Activated CD8-positive, alpha-beta T cell treated with anti-CD3 and anti-CD28 coated beads, Interleukin-2, amount 10 ng/mL, durations not matched to agents 7 days and 5 days (primary cell): ENCODE measurements around the gene SPOCK2. TPM values are rescaled to one million over a fixed set of nuclear protein-coding genes. Genes with fewer than 3 reads are reported as not detected.
"Not testable (repeated sequence)": the region's sequence is repeated elsewhere in the genome, so short reads cannot be mapped to it uniquely, and the experiment has no call there.

ENCODE experiments used
- ATAC-seq: fragments of 150-1000 bp; cut with Tn5 transposase; one replicate; pipeline ENCODE4 v1.10.0; 2021; ENCODE audit warnings: moderate library complexity
- CTCF ChIA-PET: fragments of 350-600 bp; sonication (Branson Sonifier 250); formaldehyde crosslinking; loops from one replicate; lab custom pipeline; 2021; ENCODE audit warnings: antibody characterized with exemption; lab: Charles Lee
- POLR2A ChIA-PET: fragments of 350-600 bp; sonication (Branson Sonifier 250); formaldehyde crosslinking; loops from one replicate; lab custom pipeline; 2021; ENCODE audit warnings: antibody characterized with exemption; lab: Charles Lee
- DNase-seq: peaks from one replicate; pipeline ENCODE4 v3.0.0-alpha.2; 2020
- H3K27ac Mint-ChIP-seq: one replicate; pipeline ENCODE4 v1.8.0; 2021; ENCODE audit warnings: mild to moderate bottlenecking, mixed read lengths
- H3K27me3 Mint-ChIP-seq: one replicate; pipeline ENCODE4 v1.8.0; 2021; ENCODE audit warnings: low read depth, mixed read lengths
- H3K36me3 Mint-ChIP-seq: one replicate; pipeline ENCODE4 v1.8.0; 2021; ENCODE audit warnings: low read depth, mixed read lengths
- H3K4me1 Mint-ChIP-seq: one replicate; pipeline ENCODE4 v1.8.0; 2021; ENCODE audit warnings: low read depth, mixed read lengths
- H3K4me3 Mint-ChIP-seq: one replicate; pipeline ENCODE4 v1.8.0; 2021; ENCODE audit warnings: mild to moderate bottlenecking, mixed read lengths
- H3K9me3 Mint-ChIP-seq: one replicate; pipeline ENCODE4 v1.8.0; 2022; ENCODE audit warnings: mixed read lengths; ENCODE audit not compliant: insufficient read depth
- total RNA-seq, 2 experiments: library from RNA; stranded (reverse); gene quantifications; one replicate each; pipeline ENCODE4 v1.2.3, GENCODE V29; 2021

SPOCK2 gene
- total RNA-seq, 2 experiments from 2014 or later, result 261 to 268 TPM

- ATAC-seq (no peak), DNase-seq (no peak)
- Mint-ChIP-seq H3K27ac (no peak overlapping the region), H3K36me3 (peaks cover 28% of the 10 kb centered on the region), H3K27me3 (no peaks in the 10 kb centered on the region), H3K4me1 (peaks cover 18% of the 10 kb centered on the region), H3K4me3 (no peak overlapping the region), H3K9me3 (no peaks in the 10 kb centered on the region)
- POLR2A ChIA-PET, result no interaction called here
- CTCF ChIA-PET, result interaction anchor here (0.8 to 5.3 kb wide), 4 partner anchors 8 to 215 kb away, joined by 4 to 47 read pairs (median 20); no protein-coding TSS in a partner anchor
Observed at GRCh38 chr10:72124381-72124780, 36.0 kb upstream of the SPOCK2 start.

GRCh38 chr10:72123616-72124015, 35.3 kb upstream of the SPOCK2 start:
- H3K9me3 Mint-ChIP-seq, result no peaks in the 10 kb centered on the region
- no peak for ATAC-seq
- no peak overlapping the region for H3K27ac Mint-ChIP-seq
- no peak overlapping the region for H3K4me3 Mint-ChIP-seq
- POLR2A ChIA-PET, result no interaction called here
- CTCF ChIA-PET, result interaction anchor here (1.6 to 3.5 kb wide), 3 partner anchors 10 to 95 kb away, joined by 3 to 24 read pairs (median 6); no protein-coding TSS in a partner anchor
- DNase-seq, result no peak
- H3K36me3 Mint-ChIP-seq, result peaks cover 28% of the 10 kb centered on the region
- no peaks in the 10 kb centered on the region for H3K27me3 Mint-ChIP-seq
- H3K4me1 Mint-ChIP-seq, result peaks cover 18% of the 10 kb centered on the region

GRCh38 chr10:72122221-72122620, 33.9 kb upstream of the SPOCK2 start:
- no peak for DNase-seq
- peaks cover 30% of the 10 kb centered on the region for H3K36me3 Mint-ChIP-seq
- ChIA-PET POLR2A (interaction anchor here (1.1 kb wide), 1 partner anchor 156 kb away, joined by 3 read pairs; no protein-coding TSS in a partner anchor), CTCF (interaction anchor here (1.1 to 2.2 kb wide), 6 partner anchors 10 to 215 kb away, joined by 3 to 6 read pairs (median 4); no protein-coding TSS in a partner anchor)
- H3K27me3 Mint-ChIP-seq, result no peaks in the 10 kb centered on the region
- no peak for ATAC-seq
- H3K4me3 Mint-ChIP-seq, result no peak overlapping the region
- H3K4me1 Mint-ChIP-seq, result peaks cover 18% of the 10 kb centered on the region
- H3K27ac Mint-ChIP-seq, result peak overlapping the region; percentile 24
- H3K9me3 Mint-ChIP-seq, result no peaks in the 10 kb centered on the region

- Mint-ChIP-seq H3K36me3 (peaks cover 30% of the 10 kb centered on the region), H3K27ac (no peak overlapping the region), H3K4me3 (no peak overlapping the region), H3K27me3 (no peaks in the 10 kb centered on the region), H3K4me1 (peaks cover 16% of the 10 kb centered on the region), H3K9me3 (peaks cover 2% of the 10 kb centered on the region)
- ChIA-PET CTCF (interaction anchor here (1.5 kb wide), 1 partner anchor 171 kb away, joined by 3 read pairs; no protein-coding TSS in a partner anchor), POLR2A (no interaction called here)
- no peak for DNase-seq
- no peak for ATAC-seq
Observed at GRCh38 chr10:72121389-72121788, 33.0 kb upstream of the SPOCK2 start.

GRCh38 chr10:72116372-72116771, 28.0 kb upstream of the SPOCK2 start:
- H3K4me1 Mint-ChIP-seq, result peaks cover under 1% of the 10 kb centered on the region
- POLR2A ChIA-PET, result no interaction called here
- no peak overlapping the region for H3K4me3 Mint-ChIP-seq
- H3K9me3 Mint-ChIP-seq, result peaks cover 5% of the 10 kb centered on the region
- no peaks in the 10 kb centered on the region for H3K27me3 Mint-ChIP-seq
- no peak for ATAC-seq
- no peak overlapping the region for H3K27ac Mint-ChIP-seq
- CTCF ChIA-PET, result interaction anchor here (0.8 to 4.5 kb wide), 3 partner anchors 8 to 68 kb away, joined by 4 to 28 read pairs (median 5); no protein-coding TSS in a partner anchor
- H3K36me3 Mint-ChIP-seq, result peaks cover 42% of the 10 kb centered on the region
- no peak for DNase-seq

- Mint-ChIP-seq H3K27me3 (no peaks in the 10 kb centered on the region), H3K27ac (no peak overlapping the region), H3K4me1 (peaks cover 4% of the 10 kb centered on the region), H3K4me3 (no peak overlapping the region), H3K9me3 (peaks cover 5% of the 10 kb centered on the region), H3K36me3 (peaks cover 37% of the 10 kb centered on the region)
- DNase-seq (no peak), ATAC-seq (no peak)
- POLR2A ChIA-PET, result no interaction called here
- CTCF ChIA-PET, result interaction anchor here (1.4 to 4.5 kb wide), 3 partner anchors 10 to 67 kb away, joined by 4 to 28 read pairs (median 12); no protein-coding TSS in a partner anchor
Observed at GRCh38 chr10:72114706-72115450, 26.5 kb upstream of the SPOCK2 start.

GRCh38 chr10:72110673-72111401, 22.5 kb upstream of the SPOCK2 start:
- no peak for ATAC-seq
- no peak for DNase-seq
- Mint-ChIP-seq H3K4me1 (peaks cover 45% of the 10 kb centered on the region), H3K27me3 (no peaks in the 10 kb centered on the region), H3K36me3 (peaks cover 24% of the 10 kb centered on the region), H3K27ac (peak overlapping the region; percentile 10), H3K9me3 (no peaks in the 10 kb centered on the region), H3K4me3 (no peak overlapping the region)
- CTCF ChIA-PET, result no interaction called here
- POLR2A ChIA-PET, result no interaction called here

GRCh38 chr10:72109636-72110157, 21.3 kb upstream of the SPOCK2 start:
- ChIA-PET CTCF (interaction anchor here (1.3 to 1.9 kb wide), 2 partner anchors 54 to 61 kb away, joined by 4 to 14 read pairs; no protein-coding TSS in a partner anchor), POLR2A (interaction anchor here (3.2 kb wide), 1 partner anchor 25 kb away, joined by 15 read pairs; no protein-coding TSS in a partner anchor)
- no peaks in the 10 kb centered on the region for H3K27me3 Mint-ChIP-seq
- peaks cover 54% of the 10 kb centered on the region for H3K4me1 Mint-ChIP-seq
- H3K27ac Mint-ChIP-seq, result peak overlapping the region; percentile 92
- peaks cover 27% of the 10 kb centered on the region for H3K36me3 Mint-ChIP-seq
- H3K9me3 Mint-ChIP-seq, result no peaks in the 10 kb centered on the region
- DNase-seq (no peak), ATAC-seq (peak; percentile 34)
- peak overlapping the region; percentile 24 for H3K4me3 Mint-ChIP-seq

GRCh38 chr10:72108830-72109635, 20.7 kb upstream of the SPOCK2 start:
- ATAC-seq, result peak; percentile 14
- CTCF ChIA-PET, result interaction anchor here (0.6 to 3.0 kb wide), 9 partner anchors 9 to 228 kb away, joined by 3 to 14 read pairs (median 4); partner anchors contain the start of genes ANAPC16 and SPOCK2

GRCh38 chr10:72108004-72108370, 19.6 kb upstream of the SPOCK2 start:
- not testable (repeated sequence) for DNase-seq, H3K27me3 Mint-ChIP-seq, H3K9me3 Mint-ChIP-seq
- Mint-ChIP-seq H3K4me3 (peak overlapping the region; percentile 77), H3K27ac (peak overlapping the region; percentile 92), H3K4me1 (peaks cover 61% of the 10 kb centered on the region), H3K36me3 (peaks cover 31% of the 10 kb centered on the region)
- POLR2A ChIA-PET, result interaction anchor here (1.1 to 3.8 kb wide), 4 partner anchors 20 to 212 kb away, joined by 4 to 51 read pairs (median 10); partner anchors contain the start of gene SPOCK2
- CTCF ChIA-PET, result interaction anchor here (0.6 to 3.0 kb wide), 9 partner anchors 10 to 230 kb away, joined by 3 to 14 read pairs (median 4); partner anchors contain the start of genes ANAPC16 and SPOCK2
- ATAC-seq, result peak; percentile 32

More at GRCh38 chr10:72108830-72109635, 20.7 kb upstream of the SPOCK2 start:
- no peak for DNase-seq
- H3K4me3 Mint-ChIP-seq, result peak overlapping the region; percentile 27
- POLR2A ChIA-PET, result interaction anchor here (0.8 to 3.8 kb wide), 6 partner anchors 21 to 1413 kb away, joined by 3 to 51 read pairs (median 4); partner anchors contain the start of gene SPOCK2
- peaks cover 56% of the 10 kb centered on the region for H3K4me1 Mint-ChIP-seq
- peaks cover 29% of the 10 kb centered on the region for H3K36me3 Mint-ChIP-seq
- no peaks in the 10 kb centered on the region for H3K27me3 Mint-ChIP-seq
- peak overlapping the region; percentile 92 for H3K27ac Mint-ChIP-seq
- H3K9me3 Mint-ChIP-seq, result no peaks in the 10 kb centered on the region
